ENCODE measurements around the gene FLYWCH2. TPM values are rescaled to one million over a fixed set of nuclear protein-coding genes. Genes with fewer than 3 reads are reported as not detected.

FLYWCH2 gene
- total RNA-seq, 1 experiment from 2014 or later: 16.5 TPM

- DNase-seq: no peak
- Histone ChIP-seq H2BK120ac (ENCODE audit: low read depth, low read length, poor library complexity, severe bottlenecking) (no peak overlapping the region), H3K79me2 (ENCODE audit: insufficient read depth, low read length) (no peaks in the 10 kb centered on the region), H3K79me1 (ENCODE audit: insufficient read depth, low read depth, low read length, poor library complexity, severe bottlenecking) (no peaks in the 10 kb centered on the region), H2BK12ac (ENCODE audit: insufficient read length, low read depth, low read length) (no peak overlapping the region), H4K8ac (replicated peaks; ENCODE audit: insufficient read length, low read depth, low read length) (no peak overlapping the region), H3K4ac (ENCODE audit: low read depth, low read length) (no peak overlapping the region), H2BK5ac (ENCODE audit: insufficient read length, low read length) (no peak overlapping the region), H4K91ac (ENCODE audit: insufficient read length, low read depth, low read length) (no peak overlapping the region), H2AFZ (ENCODE audit: low read length) (no peak overlapping the region), H3K18ac (ENCODE audit: insufficient read length, low read depth, low read length) (no peak overlapping the region), H2BK20ac (ENCODE audit: low read depth, low read length, poor library complexity, severe bottlenecking) (no peak overlapping the region), H3T11ph (ENCODE audit: low read length) (no peak overlapping the region), H2BK15ac (ENCODE audit: low read depth, low read length) (no peak overlapping the region), H2AK5ac (ENCODE audit: insufficient read length, low read length) (no peak overlapping the region), H4K20me1 (ENCODE audit: control insufficient read depth, insufficient read depth, insufficient read length) (no peaks in the 10 kb centered on the region), H3K23me2 (ENCODE audit: insufficient read length, low read depth, low read length, poor library complexity, severe bottlenecking) (peaks cover 5% of the 10 kb centered on the region), H3K4me1 (ENCODE audit: insufficient read depth, low read length) (no peaks in the 10 kb centered on the region; the same call in 1 of the 2 replicates), H3K27me3 (ENCODE audit: insufficient read depth, low read length) (no peaks in the 10 kb centered on the region), H3K14ac (ENCODE audit: insufficient read depth, low read length) (no peak overlapping the region), H3K23ac (ENCODE audit: insufficient read length, low read depth, low read length) (no peak overlapping the region), H4K5ac (ENCODE audit: insufficient read length, low read depth, low read length) (no peak overlapping the region), H3K9ac (ENCODE audit: extremely low read depth, insufficient read length, low read length) (no peak overlapping the region), H3K9me3 (ENCODE audit: control insufficient read depth, low read depth, low read length) (no peaks in the 10 kb centered on the region), H3K56ac (ENCODE audit: insufficient read length, low read depth, low read length) (no peak overlapping the region), H3K27ac (ENCODE audit: insufficient read length, low read depth, low read length) (no peak overlapping the region), H3K4me2 (ENCODE audit: insufficient read depth, insufficient read length, low read length) (no peak overlapping the region)
- Mint-ChIP-seq H3K36me3 (ENCODE audit: insufficient read depth in 1 of 3, low read depth in 3 of 3) (peaks cover 0 to 11% (median 10%) of the 10 kb centered on the region in 3 experiments; a peak in 6 of 7 replicates), H3K4me3 (no peak overlapping the region), H3K27ac (no peak overlapping the region), H3K9me3 (peaks cover 14 to 15% of the 10 kb centered on the region in 2 experiments), H3K4me1 (peaks cover 3 to 4% of the 10 kb centered on the region in 2 experiments; a peak in 3 of 4 replicates), H3K27me3 (ENCODE audit: low read depth) (peaks cover 20% of the 10 kb centered on the region)
- WGBS (ENCODE audit: extremely low coverage, insufficient read length, low lambda C conversion rate): no CpG with 5 or more reads among the region's 56 CpGs
- TF ChIP-seq CTCF (conservative IDR thresholded peaks at IDR 0.05): no peak
Observed at GRCh38 chr16:2852731-2853507, 30.1 kb upstream of the FLYWCH2 start.

Data from H9 (cell line).